ENCODE measurements around the gene ABCG2. TPM values are rescaled to one million over a fixed set of nuclear protein-coding genes. Genes with fewer than 3 reads are reported as not detected.
A peak's percentile ranks its signal among the peaks of the same experiment; 100 is the strongest.
"Not testable (repeated sequence)": the region's sequence is repeated elsewhere in the genome, so short reads cannot be mapped to it uniquely, and the experiment has no call there.

ABCG2 gene
- total and polyA plus RNA-seq, 3 experiments from 2014 or later, result 0.54 to 1.4 (median 0.89) TPM

DNA sequence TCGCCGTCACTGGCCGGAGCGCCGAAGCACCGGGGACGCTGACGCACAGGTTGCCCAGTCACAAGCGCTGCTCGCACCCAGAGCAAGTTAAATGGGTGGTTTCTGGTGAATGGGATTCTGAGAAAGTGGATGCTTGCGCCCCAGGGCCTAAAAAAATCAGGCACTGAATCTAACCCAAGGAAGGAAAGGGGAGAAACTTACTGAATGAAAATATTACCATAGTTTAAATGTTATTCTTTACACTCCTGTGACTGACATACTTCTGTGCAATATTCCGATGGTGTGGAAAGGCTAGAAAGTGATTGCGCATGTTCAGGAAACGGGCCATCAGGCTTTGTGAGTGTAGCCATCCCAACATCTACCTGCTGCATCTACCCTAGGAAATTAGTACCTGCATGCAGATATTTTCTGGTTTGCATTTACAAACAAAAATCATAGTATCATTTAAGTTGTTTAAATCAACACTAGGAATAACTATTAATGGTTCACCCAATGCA lies 838 bp upstream of the ABCG2 start:
- POLR2A ChIA-PET, result no interaction called here
- Mint-ChIP-seq H3K4me3 (peak overlapping the region; percentile 71 to 83 (median 77)), H3K9me3 (no peaks in the 10 kb centered on the region), H3K4me1 (peaks cover 10 to 15% (median 15%) of the 10 kb centered on the region in 3 donors), H3K27ac (peak overlapping the region in 1 of 8 donors; percentile 19), H3K27me3 (peaks cover 0 to 18% of the 10 kb centered on the region in 2 donors), H3K36me3 (no peaks in the 10 kb centered on the region)
- Histone ChIP-seq H3K9me3 (ENCODE audit: low read length) (no peaks in the 10 kb centered on the region), H3K36me3 (ENCODE audit: insufficient read depth, low read length) (no peaks in the 10 kb centered on the region), H3K27ac (ENCODE audit: low read depth, low read length) (no peak overlapping the region), H3K27me3 (ENCODE audit: insufficient read depth, low read length, poor library complexity, severe bottlenecking) (no peaks in the 10 kb centered on the region), H3K4me1 (ENCODE audit: insufficient read depth, low read length) (no peaks in the 10 kb centered on the region), H3K4me3 (ENCODE audit: low read length) (peak overlapping the region; percentile 41)
- no peak for DNase-seq
- CTCF ChIA-PET, result no interaction called here

- H3K9me3 ChIP-seq (ENCODE audit: low read length), result no peaks in the 10 kb centered on the region
- peak overlapping the region; percentile 69 to 79 (median 75) for H3K4me3 Mint-ChIP-seq
- no peaks in the 10 kb centered on the region for H3K36me3 Mint-ChIP-seq
- DNase-seq, result no peak
- peak overlapping the region in 4 of 8 donors; percentile 0 to 48 (median 26) for H3K27ac Mint-ChIP-seq
- no peaks in the 10 kb centered on the region for H3K9me3 Mint-ChIP-seq
- H3K36me3 ChIP-seq (ENCODE audit: insufficient read depth, low read length), result no peaks in the 10 kb centered on the region
- peaks cover 10 to 15% (median 15%) of the 10 kb centered on the region in 3 donors for H3K4me1 Mint-ChIP-seq
- no peaks in the 10 kb centered on the region for H3K4me1 ChIP-seq (ENCODE audit: insufficient read depth, low read length)
- H3K27me3 Mint-ChIP-seq, result peaks cover 0 to 18% of the 10 kb centered on the region in 2 donors
- CTCF ChIA-PET, result no interaction called here
- no peak overlapping the region for H3K27ac ChIP-seq (ENCODE audit: low read depth, low read length)
- POLR2A ChIA-PET, result no interaction called here
- H3K4me3 ChIP-seq (ENCODE audit: low read length), result peak overlapping the region; percentile 41
- no peaks in the 10 kb centered on the region for H3K27me3 ChIP-seq (ENCODE audit: insufficient read depth, low read length, poor library complexity, severe bottlenecking)
These were observed 376 bp downstream of the ABCG2 start for GRCh38 chr4:88158038-88158488.

GRCh38 chr4:88152331-88152730 lies 6.1 kb downstream of the ABCG2 start:
- H3K27me3 ChIP-seq (ENCODE audit: insufficient read depth, low read length, poor library complexity, severe bottlenecking); H3K36me3 Mint-ChIP-seq; H3K4me1 ChIP-seq (ENCODE audit: insufficient read depth, low read length); H3K4me1 Mint-ChIP-seq; H3K4me3 ChIP-seq (ENCODE audit: low read length); DNase-seq; POLR2A ChIA-PET; H3K9me3 Mint-ChIP-seq; H3K9me3 ChIP-seq (ENCODE audit: low read length); H3K27ac ChIP-seq (ENCODE audit: low read depth, low read length); CTCF ChIA-PET; H3K27me3 Mint-ChIP-seq; H3K36me3 ChIP-seq (ENCODE audit: insufficient read depth, low read length): not testable (repeated sequence)
- H3K27ac Mint-ChIP-seq, result peak overlapping the region in 1 of 8 donors; percentile 6
- H3K4me3 Mint-ChIP-seq, result peak overlapping the region in 1 of 7 donors; percentile 22

DNA sequence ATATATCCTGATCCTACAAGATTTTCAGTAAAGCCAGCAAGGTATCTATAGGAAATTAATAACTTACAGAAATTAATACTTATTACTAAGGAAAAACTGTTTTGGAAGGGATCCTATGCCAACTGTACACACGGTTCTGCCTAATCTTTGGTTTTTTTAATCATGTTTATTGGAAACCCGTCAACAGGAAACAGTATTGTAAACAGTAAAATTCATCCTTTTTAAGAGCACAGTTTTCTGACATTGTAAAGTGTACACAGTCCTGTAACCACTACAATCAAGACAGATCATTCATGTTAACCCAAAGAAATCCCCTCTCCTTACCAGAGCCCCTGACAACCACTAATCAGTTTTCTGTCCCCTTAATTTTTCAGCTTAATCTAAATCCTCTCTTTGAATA lies 9.9 kb downstream of the ABCG2 start:
- no peaks in the 10 kb centered on the region for H3K27me3 ChIP-seq (ENCODE audit: insufficient read depth, low read length, poor library complexity, severe bottlenecking)
- H3K9me3 ChIP-seq (ENCODE audit: low read length), result no peaks in the 10 kb centered on the region
- ChIA-PET POLR2A (no interaction called here), CTCF (no interaction called here)
- H3K4me1 Mint-ChIP-seq, result no peaks in the 10 kb centered on the region
- H3K4me3 ChIP-seq (ENCODE audit: low read length), result no peak overlapping the region
- no peak overlapping the region for H3K27ac Mint-ChIP-seq
- no peaks in the 10 kb centered on the region for H3K36me3 ChIP-seq (ENCODE audit: insufficient read depth, low read length)
- peaks cover 0 to 3% of the 10 kb centered on the region in 2 donors for H3K27me3 Mint-ChIP-seq
- no peak for DNase-seq
- H3K27ac ChIP-seq (ENCODE audit: low read depth, low read length), result no peak overlapping the region
- H3K36me3 Mint-ChIP-seq, result no peaks in the 10 kb centered on the region
- H3K4me3 Mint-ChIP-seq, result no peak overlapping the region
- no peaks in the 10 kb centered on the region for H3K9me3 Mint-ChIP-seq
- H3K4me1 ChIP-seq (ENCODE audit: insufficient read depth, low read length), result no peaks in the 10 kb centered on the region

DNA sequence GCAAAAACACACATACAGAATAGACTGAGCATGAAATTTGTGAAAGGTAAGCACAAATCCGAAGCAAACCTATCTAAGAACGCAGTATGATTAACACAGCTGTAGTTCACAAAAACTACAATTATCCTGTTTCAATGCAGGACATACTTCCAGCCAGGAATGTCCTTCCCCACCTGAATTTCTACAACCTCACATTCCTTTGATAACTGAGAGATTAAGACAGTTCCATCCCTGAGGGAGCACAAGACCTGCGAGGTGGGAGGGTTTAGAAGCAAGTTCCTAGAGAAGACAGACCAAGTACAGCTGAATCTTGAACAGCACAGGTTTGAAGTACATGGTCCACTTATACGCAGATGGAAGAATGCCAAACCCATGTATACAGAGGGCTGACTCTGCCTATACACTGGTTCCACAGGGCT lies 10.6 kb downstream of the ABCG2 start:
- ChIA-PET POLR2A (no interaction called here), CTCF (no interaction called here)
- Histone ChIP-seq H3K4me1 (ENCODE audit: insufficient read depth, low read length) (no peaks in the 10 kb centered on the region), H3K4me3 (ENCODE audit: low read length) (no peak overlapping the region), H3K36me3 (ENCODE audit: insufficient read depth, low read length) (no peaks in the 10 kb centered on the region), H3K27me3 (ENCODE audit: insufficient read depth, low read length, poor library complexity, severe bottlenecking) (no peaks in the 10 kb centered on the region), H3K27ac (ENCODE audit: low read depth, low read length) (no peak overlapping the region), H3K9me3 (ENCODE audit: low read length) (no peaks in the 10 kb centered on the region)
- DNase-seq, result no peak
- H3K27ac Mint-ChIP-seq, result no peak overlapping the region
- H3K27me3 Mint-ChIP-seq, result peaks cover 0 to 3% of the 10 kb centered on the region in 2 donors
- no peaks in the 10 kb centered on the region for H3K4me1 Mint-ChIP-seq
- no peak overlapping the region for H3K4me3 Mint-ChIP-seq
- no peaks in the 10 kb centered on the region for H3K9me3 Mint-ChIP-seq
- no peaks in the 10 kb centered on the region for H3K36me3 Mint-ChIP-seq

DNA sequence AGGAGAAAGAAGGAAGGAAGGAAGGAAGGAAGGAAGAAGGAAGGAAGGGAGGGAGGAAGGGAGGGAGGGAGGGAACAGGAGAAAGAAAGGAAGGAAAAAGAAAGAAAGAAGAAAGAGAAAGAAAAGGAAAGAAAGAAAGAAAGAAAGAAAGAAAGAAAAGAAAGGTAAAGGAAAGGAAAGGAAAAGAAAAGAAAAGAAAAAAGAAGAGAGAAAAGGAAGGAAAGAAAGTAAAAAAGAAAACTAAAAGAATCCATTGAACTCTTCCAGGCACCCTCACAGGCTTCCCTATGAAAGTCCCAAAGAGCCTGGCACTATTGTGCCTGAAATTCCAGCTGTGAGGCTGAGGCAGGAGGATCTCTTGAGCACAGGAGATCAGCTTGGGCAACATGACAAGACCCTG lies 11.5 kb downstream of the ABCG2 start:
- ChIA-PET POLR2A (no interaction called here), CTCF (no interaction called here)
- H3K9me3 Mint-ChIP-seq, result no peaks in the 10 kb centered on the region
- no peak overlapping the region for H3K4me3 ChIP-seq (ENCODE audit: low read length)
- no peak for DNase-seq
- H3K36me3 Mint-ChIP-seq, result no peaks in the 10 kb centered on the region
- no peaks in the 10 kb centered on the region for H3K4me1 ChIP-seq (ENCODE audit: insufficient read depth, low read length)
- peaks cover 0 to 3% of the 10 kb centered on the region in 2 donors for H3K27me3 Mint-ChIP-seq
- H3K4me1 Mint-ChIP-seq, result no peaks in the 10 kb centered on the region
- no peak overlapping the region for H3K4me3 Mint-ChIP-seq
- no peaks in the 10 kb centered on the region for H3K9me3 ChIP-seq (ENCODE audit: low read length)
- H3K27ac Mint-ChIP-seq, result no peak overlapping the region
- H3K36me3 ChIP-seq (ENCODE audit: insufficient read depth, low read length), result no peaks in the 10 kb centered on the region
- no peak overlapping the region for H3K27ac ChIP-seq (ENCODE audit: low read depth, low read length)
- no peaks in the 10 kb centered on the region for H3K27me3 ChIP-seq (ENCODE audit: insufficient read depth, low read length, poor library complexity, severe bottlenecking)

DNA sequence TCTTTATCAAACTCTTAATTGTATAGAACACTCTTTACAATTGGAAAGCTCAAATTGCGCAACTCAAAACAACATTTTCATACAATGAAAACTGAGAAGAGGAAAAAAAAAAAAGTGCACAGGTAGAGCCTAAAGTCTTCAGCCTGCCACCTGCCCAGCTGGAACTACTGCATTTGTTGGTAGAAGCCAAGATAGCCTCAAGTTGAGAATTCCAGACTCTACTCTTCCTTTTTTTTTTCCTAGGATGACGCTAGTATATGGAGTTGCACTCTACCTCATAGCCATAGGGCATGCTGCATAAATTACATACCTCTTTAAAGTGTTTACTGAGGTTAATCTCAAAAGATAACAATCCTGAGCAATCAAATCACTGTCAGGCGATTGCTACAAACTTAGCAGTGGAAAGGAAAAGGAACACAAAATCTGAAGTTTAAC lies 13.6 kb downstream of the ABCG2 start:
- ChIA-PET POLR2A (no interaction called here), CTCF (no interaction called here)
- Histone ChIP-seq H3K36me3 (ENCODE audit: insufficient read depth, low read length) (no peaks in the 10 kb centered on the region), H3K4me1 (ENCODE audit: insufficient read depth, low read length) (no peaks in the 10 kb centered on the region), H3K27me3 (ENCODE audit: insufficient read depth, low read length, poor library complexity, severe bottlenecking) (no peaks in the 10 kb centered on the region), H3K9me3 (ENCODE audit: low read length) (no peaks in the 10 kb centered on the region), H3K27ac (ENCODE audit: low read depth, low read length) (no peak overlapping the region), H3K4me3 (ENCODE audit: low read length) (no peak overlapping the region)
- Mint-ChIP-seq H3K36me3 (no peaks in the 10 kb centered on the region), H3K27ac (no peak overlapping the region), H3K4me3 (no peak overlapping the region), H3K9me3 (no peaks in the 10 kb centered on the region), H3K27me3 (peaks cover 0 to 3% of the 10 kb centered on the region in 2 donors), H3K4me1 (no peaks in the 10 kb centered on the region)
- no peak for DNase-seq

DNA sequence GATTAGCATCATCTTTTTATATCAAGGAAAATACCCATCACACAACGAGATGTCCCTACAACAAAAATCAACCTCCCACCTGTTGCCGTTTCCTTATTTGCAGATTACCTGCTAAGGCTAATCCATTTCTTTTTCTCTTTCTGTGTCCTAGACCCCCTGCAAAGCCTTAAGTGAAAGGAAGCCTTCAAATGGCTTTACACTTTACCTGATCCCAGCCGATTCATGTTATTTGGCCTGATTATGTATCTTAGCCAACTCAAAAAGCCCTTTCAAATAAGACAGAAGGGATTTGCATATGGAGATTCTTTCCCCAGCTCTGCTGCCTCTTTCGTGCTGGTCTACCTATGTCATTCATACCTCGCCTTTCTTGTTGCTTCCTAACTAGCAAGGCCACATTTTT lies 14.4 kb downstream of the ABCG2 start:
- H3K36me3 Mint-ChIP-seq, result no peaks in the 10 kb centered on the region
- Histone ChIP-seq H3K4me1 (ENCODE audit: insufficient read depth, low read length) (no peaks in the 10 kb centered on the region), H3K9me3 (ENCODE audit: low read length) (no peaks in the 10 kb centered on the region), H3K4me3 (ENCODE audit: low read length) (no peak overlapping the region), H3K36me3 (ENCODE audit: insufficient read depth, low read length) (no peaks in the 10 kb centered on the region), H3K27me3 (ENCODE audit: insufficient read depth, low read length, poor library complexity, severe bottlenecking) (no peaks in the 10 kb centered on the region), H3K27ac (ENCODE audit: low read depth, low read length) (no peak overlapping the region)
- no peak overlapping the region for H3K4me3 Mint-ChIP-seq
- H3K9me3 Mint-ChIP-seq, result no peaks in the 10 kb centered on the region
- no peaks in the 10 kb centered on the region for H3K4me1 Mint-ChIP-seq
- H3K27me3 Mint-ChIP-seq, result peaks cover 0 to 3% of the 10 kb centered on the region in 2 donors
- ChIA-PET CTCF (no interaction called here), POLR2A (no interaction called here)
- no peak for DNase-seq
- H3K27ac Mint-ChIP-seq, result no peak overlapping the region

GRCh38 chr4:88143504-88143903 lies 14.9 kb downstream of the ABCG2 start:
- no peak overlapping the region for H3K4me3 ChIP-seq (ENCODE audit: low read length)
- Mint-ChIP-seq H3K4me3 (no peak overlapping the region), H3K27ac (no peak overlapping the region), H3K9me3 (no peaks in the 10 kb centered on the region), H3K27me3 (peaks cover 0 to 3% of the 10 kb centered on the region in 2 donors), H3K36me3 (no peaks in the 10 kb centered on the region), H3K4me1 (no peaks in the 10 kb centered on the region)
- ChIA-PET CTCF (no interaction called here), POLR2A (no interaction called here)
- no peaks in the 10 kb centered on the region for H3K27me3 ChIP-seq (ENCODE audit: insufficient read depth, low read length, poor library complexity, severe bottlenecking)
- no peak for DNase-seq
- no peaks in the 10 kb centered on the region for H3K36me3 ChIP-seq (ENCODE audit: insufficient read depth, low read length)
- no peaks in the 10 kb centered on the region for H3K9me3 ChIP-seq (ENCODE audit: low read length)
- no peaks in the 10 kb centered on the region for H3K4me1 ChIP-seq (ENCODE audit: insufficient read depth, low read length)
- no peak overlapping the region for H3K27ac ChIP-seq (ENCODE audit: low read depth, low read length)

All from CD8-positive, alpha-beta memory T cell (primary cell).